ENCODE data around the gene JADE1. TPM values are rescaled to one million over a fixed set of nuclear protein-coding genes. Genes with fewer than 3 reads are reported as not detected.

The JADE1 gene
- total RNA-seq, 1 experiment from 2014 or later = 39.3 TPM

GRCh38 chr4:128853741-128854140 lies 44.2 kb downstream of the JADE1 start:
- POLR2A ChIA-PET (ENCODE audit: low non-redundant PET) = no interaction called here

DNA sequence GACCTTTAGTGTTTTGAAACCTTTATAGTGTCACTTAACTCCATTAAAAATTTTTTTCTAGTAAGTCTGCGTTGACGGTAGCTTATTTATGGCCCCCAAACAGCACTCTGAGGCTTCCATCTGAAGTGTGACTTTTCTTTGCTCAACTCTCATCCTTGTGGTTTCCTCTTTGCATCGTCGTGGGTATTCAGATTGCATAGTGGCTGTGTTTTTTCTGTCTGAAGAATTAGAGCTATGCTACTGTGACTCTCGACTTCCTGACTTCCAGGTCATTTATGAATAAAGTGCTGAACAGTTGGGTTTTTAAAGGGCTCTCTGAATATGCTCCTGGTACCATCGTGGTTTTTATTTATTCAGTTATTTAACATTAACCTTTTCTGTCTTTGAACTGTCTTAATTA lies 44.9 kb downstream of the JADE1 start:
- no peaks in the 10 kb centered on the region for H3K27me3 ChIP-seq (replicated peaks; ENCODE audit: insufficient read depth, low read depth, low read length, poor library complexity)
- TF ChIP-seq CTCF (conservative IDR thresholded peaks at IDR 0.05; ENCODE audit: low read depth, low read length) (no peak), EZH2 (IDR thresholded peaks at IDR 0.05; ENCODE audit: borderline replicate concordance, low read depth, low read length, poor library complexity, severe bottlenecking) (no peak)
- intact Hi-C loops (cut with micrococcal nuclease; ENCODE audit: unreplicated experiment) = no loop called here
- H3K4me3 ChIP-seq (ENCODE audit: low read depth, low read length, poor library complexity, severe bottlenecking) = no peak overlapping the region
- ChIA-PET CTCF (no interaction called here), POLR2A (ENCODE audit: low non-redundant PET) (interaction anchor here (0.7 kb wide), 2 partner anchors 13 to 508 kb away, joined by 3 read pairs; no protein-coding TSS in a partner anchor)
- peaks cover 88% of the 10 kb centered on the region for H3K36me3 ChIP-seq (ENCODE audit: insufficient read depth, low read length, poor library complexity, severe bottlenecking)
- BruUV-seq (replicated peaks) = no TSS peak
- DNase-seq (ENCODE audit: low spot score) = no peak
- no peaks in the 10 kb centered on the region for H3K9me3 ChIP-seq (ENCODE audit: low read depth, low read length, poor library complexity, severe bottlenecking)
- H3K27ac ChIP-seq (ENCODE audit: low read depth, low read length, poor library complexity, severe bottlenecking) = no peak overlapping the region
- no peaks in the 10 kb centered on the region for H3K4me1 ChIP-seq (ENCODE audit: insufficient read depth, low read length, poor library complexity, severe bottlenecking)

More at GRCh38 chr4:128853741-128854140, 44.2 kb downstream of the JADE1 start:
- Histone ChIP-seq H3K27me3 (replicated peaks; ENCODE audit: insufficient read depth, low read depth, low read length, poor library complexity) (no peaks in the 10 kb centered on the region), H3K36me3 (ENCODE audit: insufficient read depth, low read length, poor library complexity, severe bottlenecking) (peaks cover 95% of the 10 kb centered on the region), H3K9me3 (ENCODE audit: low read depth, low read length, poor library complexity, severe bottlenecking) (no peaks in the 10 kb centered on the region), H3K4me3 (ENCODE audit: low read depth, low read length, poor library complexity, severe bottlenecking) (no peak overlapping the region), H3K27ac (ENCODE audit: low read depth, low read length, poor library complexity, severe bottlenecking) (no peak overlapping the region), H3K4me1 (ENCODE audit: insufficient read depth, low read length, poor library complexity, severe bottlenecking) (no peaks in the 10 kb centered on the region)
- TF ChIP-seq EZH2 (IDR thresholded peaks at IDR 0.05; ENCODE audit: borderline replicate concordance, low read depth, low read length, poor library complexity, severe bottlenecking) (no peak), CTCF (conservative IDR thresholded peaks at IDR 0.05; ENCODE audit: low read depth, low read length) (no peak)
- CTCF ChIA-PET = no interaction called here
- no TSS peak for BruUV-seq (replicated peaks)
- DNase-seq (ENCODE audit: low spot score) = no peak
- intact Hi-C loops (cut with micrococcal nuclease; ENCODE audit: unreplicated experiment) = no loop called here

DNA sequence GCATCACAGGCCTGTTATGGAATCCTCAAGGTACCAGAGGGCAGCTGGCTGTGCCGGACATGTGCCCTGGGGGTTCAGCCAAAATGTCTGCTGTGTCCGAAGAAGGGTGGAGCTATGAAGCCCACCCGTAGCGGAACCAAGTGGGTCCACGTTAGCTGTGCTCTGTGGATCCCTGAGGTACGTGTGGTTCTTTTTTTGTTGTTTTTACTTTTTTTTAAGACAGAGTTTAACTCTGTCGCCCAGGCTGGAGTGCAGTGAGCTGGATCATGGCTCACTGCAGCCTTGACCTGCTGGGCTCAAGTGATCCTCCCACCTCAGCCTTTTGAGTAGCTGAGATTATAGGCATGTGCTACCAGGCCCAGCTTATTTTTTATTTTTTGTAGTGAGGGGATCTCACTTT lies 46.1 kb downstream of the JADE1 start:
- POLR2A ChIA-PET (ENCODE audit: low non-redundant PET) = no interaction called here
- intact Hi-C loops (cut with micrococcal nuclease; ENCODE audit: unreplicated experiment) = no loop called here
- peaks cover 88% of the 10 kb centered on the region for H3K36me3 ChIP-seq (ENCODE audit: insufficient read depth, low read length, poor library complexity, severe bottlenecking)

More for the DNA sequence above, 46.1 kb downstream of the JADE1 start:
- Histone ChIP-seq H3K27me3 (replicated peaks; ENCODE audit: insufficient read depth, low read depth, low read length, poor library complexity) (no peaks in the 10 kb centered on the region), H3K27ac (ENCODE audit: low read depth, low read length, poor library complexity, severe bottlenecking) (no peak overlapping the region), H3K9me3 (ENCODE audit: low read depth, low read length, poor library complexity, severe bottlenecking) (no peaks in the 10 kb centered on the region), H3K4me3 (ENCODE audit: low read depth, low read length, poor library complexity, severe bottlenecking) (no peak overlapping the region), H3K4me1 (ENCODE audit: insufficient read depth, low read length, poor library complexity, severe bottlenecking) (no peaks in the 10 kb centered on the region)
- DNase-seq (ENCODE audit: low spot score) = no peak
- CTCF ChIA-PET = no interaction called here
- TF ChIP-seq EZH2 (IDR thresholded peaks at IDR 0.05; ENCODE audit: borderline replicate concordance, low read depth, low read length, poor library complexity, severe bottlenecking) (no peak), CTCF (conservative IDR thresholded peaks at IDR 0.05; ENCODE audit: low read depth, low read length) (no peak)
- BruUV-seq (replicated peaks) = no TSS peak

Measured in A673 (cell line).